GM21423 (cell line): ENCODE results near the gene CDHR4.
"Not testable (repeated sequence)": the region's sequence is repeated elsewhere in the genome, so short reads cannot be mapped to it uniquely, and the experiment has no call there.

Experiments used
- ATAC-seq: cut with Tn5 transposase; IDR thresholded peaks from one replicate; pipeline ENCODE4 v1.9.1; 2021; ENCODE audit warnings: mild to moderate bottlenecking, moderate library complexity; ENCODE audit not compliant: unreplicated experiment

The CDHR4 gene

DNA sequence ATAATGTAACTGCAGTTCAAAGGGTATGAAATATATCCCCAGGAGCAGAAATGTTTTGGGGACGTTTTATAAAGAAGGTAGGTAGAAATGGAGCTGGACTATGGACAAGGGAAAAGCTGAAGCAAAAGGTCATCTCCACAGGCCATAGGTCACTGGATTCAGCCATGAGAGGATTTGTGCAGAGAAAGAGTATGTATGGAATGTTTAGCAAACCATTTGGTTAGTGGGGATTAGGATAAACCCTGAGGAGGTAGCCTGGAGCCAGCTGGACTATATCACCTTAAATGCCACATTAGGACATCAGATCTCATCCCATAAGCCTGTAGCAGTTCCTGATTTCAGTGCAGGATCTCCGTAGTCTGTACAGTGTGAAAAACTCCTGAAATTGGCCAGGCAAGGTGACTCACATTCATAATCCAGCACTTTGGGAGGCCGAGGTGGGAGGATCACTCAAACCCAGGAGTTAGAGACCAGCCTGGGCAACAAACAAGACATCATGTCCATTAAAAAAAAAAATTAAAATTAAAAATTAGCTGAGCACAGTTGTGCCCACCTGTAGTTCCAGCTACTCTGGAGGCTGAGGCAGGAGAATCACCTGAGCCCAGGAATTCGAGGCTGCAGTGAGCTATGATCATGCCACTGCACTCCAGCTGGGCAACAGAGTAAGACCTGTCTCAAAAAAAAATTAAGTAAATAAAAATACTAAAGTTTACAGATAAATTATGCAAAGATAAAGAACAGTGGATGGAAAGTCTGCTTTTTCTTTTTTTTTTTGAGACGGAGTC is 18.1 kb downstream of the CDHR4 start:
- ATAC-seq, result no peak

GRCh38 chr3:49780975-49781365 is 18.7 kb downstream of the CDHR4 start:
- not testable (repeated sequence) for ATAC-seq

GRCh38 chr3:49780080-49780974 is 19.3 kb downstream of the CDHR4 start:
- no peak for ATAC-seq

DNA sequence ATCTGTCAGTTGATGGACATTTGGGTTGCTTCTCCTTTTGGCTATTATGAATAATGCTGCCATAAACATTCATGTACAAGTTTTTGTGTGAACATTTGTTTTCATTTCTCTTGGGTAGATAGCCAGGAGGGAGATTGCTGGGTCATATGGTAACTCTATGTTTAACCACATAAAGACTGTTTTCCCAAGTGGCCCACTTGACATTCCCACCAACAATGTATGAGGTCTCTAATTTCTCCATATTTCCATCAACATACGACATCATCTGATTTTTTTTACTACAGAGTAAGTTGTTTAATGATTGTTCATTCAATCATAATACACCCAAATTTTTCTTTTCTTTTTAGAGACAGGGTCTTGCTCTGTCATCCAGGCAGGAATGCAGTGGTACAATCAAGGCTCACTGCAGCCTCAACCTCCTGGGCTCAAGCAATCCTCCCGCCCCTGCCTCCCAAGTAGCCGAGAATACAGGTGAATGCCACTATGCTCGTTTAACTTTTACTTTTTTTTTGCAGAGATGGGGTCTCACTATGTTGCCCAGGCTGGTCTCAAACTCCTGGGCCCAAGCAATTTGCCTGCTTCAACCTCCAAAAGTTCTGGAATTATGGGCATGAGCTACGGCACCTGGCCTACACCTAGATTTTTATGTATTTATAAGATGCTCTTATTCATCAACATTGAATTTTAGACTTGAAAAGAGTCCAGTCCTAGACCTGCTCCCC is 20.2 kb downstream of the CDHR4 start:
- ATAC-seq, result no peak

DNA sequence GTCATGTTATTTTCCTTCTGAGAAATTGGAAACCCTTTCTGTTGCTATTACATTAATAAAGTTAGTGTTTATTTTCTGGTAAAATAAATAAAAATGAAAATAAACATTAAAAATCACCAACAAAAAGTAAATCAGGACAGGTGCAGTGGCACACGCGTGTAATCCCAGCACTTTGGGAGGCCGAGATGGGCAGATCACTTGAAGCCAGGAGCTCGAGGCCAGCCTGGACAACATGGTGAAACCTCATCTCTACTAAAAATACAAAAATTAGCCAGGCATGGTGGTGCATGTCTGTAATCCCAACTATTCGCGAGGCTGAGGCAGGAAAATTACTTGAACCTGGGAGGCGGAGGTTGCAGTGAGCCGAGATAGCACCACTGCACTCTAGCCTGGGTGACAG is 23.6 kb downstream of the CDHR4 start:
- ATAC-seq, result not testable (repeated sequence)

GRCh38 chr3:49775538-49775937 is 24.1 kb downstream of the CDHR4 start:
- ATAC-seq, result no peak

GRCh38 chr3:49772703-49773102 is 27.0 kb downstream of the CDHR4 start:
- ATAC-seq, result no peak

GRCh38 chr3:49771340-49771938 is 28.2 kb downstream of the CDHR4 start:
- ATAC-seq, result no peak

GRCh38 chr3:49769926-49770325 is 29.7 kb downstream of the CDHR4 start:
- no peak for ATAC-seq

DNA sequence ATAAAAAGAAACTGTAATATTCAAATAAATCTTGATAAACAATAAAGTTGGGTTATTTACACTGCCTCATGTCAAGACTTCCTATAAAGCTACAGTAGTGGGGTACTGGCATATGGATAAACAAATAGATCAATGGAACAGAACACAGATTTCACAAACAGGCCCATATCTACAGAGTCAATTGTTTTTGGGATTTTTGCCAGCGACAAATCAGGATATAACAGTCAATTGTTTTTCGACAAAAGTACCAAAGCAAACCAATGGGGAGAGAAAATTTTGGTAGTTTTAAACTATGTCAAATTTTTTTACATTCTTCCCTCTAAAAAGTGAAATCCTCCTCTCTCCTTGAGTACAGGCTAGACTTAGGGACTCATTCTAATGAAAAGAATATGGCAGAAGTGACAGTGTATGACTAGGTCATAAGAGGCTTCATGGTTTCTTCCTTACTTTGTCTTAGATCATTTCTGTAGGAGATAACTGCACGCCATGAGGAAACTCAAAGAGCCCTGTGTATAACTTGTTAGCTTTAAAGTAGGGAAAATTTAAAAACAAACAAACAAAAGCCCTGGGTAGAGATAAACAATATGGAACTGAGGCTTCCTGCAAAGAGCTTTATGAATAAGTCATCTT is 30.3 kb downstream of the CDHR4 start:
- no peak for ATAC-seq

- ATAC-seq, result no peak
Observed at GRCh38 chr3:49763981-49764380, 35.7 kb downstream of the CDHR4 start.

GRCh38 chr3:49761661-49762060 is 38.0 kb downstream of the CDHR4 start:
- ATAC-seq, result no peak

DNA sequence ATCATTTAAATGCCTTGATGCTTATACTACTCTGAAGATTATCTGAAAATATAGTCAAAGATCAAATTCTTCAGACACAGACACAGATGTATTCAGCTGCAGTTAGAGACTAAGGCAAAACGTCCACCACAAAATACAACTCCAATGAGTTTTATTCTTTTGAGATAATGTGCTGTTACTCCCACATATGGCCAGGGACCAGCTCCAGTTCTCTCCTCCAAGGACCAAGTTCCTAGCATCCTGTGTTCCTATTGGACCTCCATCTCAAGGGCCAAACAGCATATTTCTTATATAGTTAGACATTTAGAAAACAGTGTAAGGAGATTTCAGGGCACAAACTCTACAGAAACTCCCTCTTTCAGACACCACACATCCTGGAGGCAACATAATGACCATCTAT is 40.4 kb downstream of the CDHR4 start:
- no peak for ATAC-seq

DNA sequence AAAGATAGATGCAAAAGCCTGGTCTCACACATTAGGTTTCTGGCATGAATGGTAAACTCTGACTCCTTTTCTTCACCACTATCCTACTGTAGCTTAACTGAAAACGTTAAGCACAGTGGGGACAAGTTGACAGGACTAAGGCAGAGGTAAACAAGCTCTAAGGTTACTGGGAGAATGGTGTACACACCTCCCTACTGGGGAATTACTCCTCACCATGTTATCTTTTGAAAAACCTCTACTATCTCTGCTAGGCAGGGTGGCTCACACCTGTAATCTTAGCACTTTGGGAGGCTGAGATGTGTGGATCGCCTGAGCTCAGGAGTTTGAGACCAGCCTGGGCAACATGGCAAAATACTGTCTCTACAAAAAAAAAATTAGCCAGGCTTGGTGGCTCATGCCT is 42.5 kb downstream of the CDHR4 start:
- ATAC-seq, result no peak

- no peak for ATAC-seq
Observed at GRCh38 chr3:49756036-49756435, 43.6 kb downstream of the CDHR4 start.

- ATAC-seq, result no peak
Observed at GRCh38 chr3:49754536-49754935, 45.1 kb downstream of the CDHR4 start.

- ATAC-seq, result no peak
Observed at GRCh38 chr3:49751501-49751900, 48.2 kb downstream of the CDHR4 start.

GRCh38 chr3:49750056-49750455 is 49.6 kb downstream of the CDHR4 start:
- ATAC-seq, result no peak

DNA sequence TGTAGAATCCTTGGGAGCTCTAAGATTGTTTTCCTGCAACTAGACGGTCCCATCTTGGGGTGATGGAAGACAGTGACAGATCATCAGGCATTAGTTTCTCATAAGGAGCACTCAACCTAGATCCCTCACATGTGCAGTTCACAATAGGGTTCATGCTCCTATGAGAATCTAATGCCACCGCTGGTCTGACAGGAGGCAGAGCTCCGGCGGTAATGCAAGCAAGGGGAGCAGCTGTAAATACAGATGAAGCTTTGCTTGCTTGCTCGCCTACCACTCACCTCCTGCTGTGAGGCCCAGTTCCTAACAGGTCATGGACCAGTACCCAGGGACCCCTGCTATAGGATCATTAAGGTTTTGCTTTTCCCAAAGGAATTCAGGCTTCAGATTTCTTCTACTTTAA is 50.8 kb downstream of the CDHR4 start:
- ATAC-seq, result not testable (repeated sequence)

DNA sequence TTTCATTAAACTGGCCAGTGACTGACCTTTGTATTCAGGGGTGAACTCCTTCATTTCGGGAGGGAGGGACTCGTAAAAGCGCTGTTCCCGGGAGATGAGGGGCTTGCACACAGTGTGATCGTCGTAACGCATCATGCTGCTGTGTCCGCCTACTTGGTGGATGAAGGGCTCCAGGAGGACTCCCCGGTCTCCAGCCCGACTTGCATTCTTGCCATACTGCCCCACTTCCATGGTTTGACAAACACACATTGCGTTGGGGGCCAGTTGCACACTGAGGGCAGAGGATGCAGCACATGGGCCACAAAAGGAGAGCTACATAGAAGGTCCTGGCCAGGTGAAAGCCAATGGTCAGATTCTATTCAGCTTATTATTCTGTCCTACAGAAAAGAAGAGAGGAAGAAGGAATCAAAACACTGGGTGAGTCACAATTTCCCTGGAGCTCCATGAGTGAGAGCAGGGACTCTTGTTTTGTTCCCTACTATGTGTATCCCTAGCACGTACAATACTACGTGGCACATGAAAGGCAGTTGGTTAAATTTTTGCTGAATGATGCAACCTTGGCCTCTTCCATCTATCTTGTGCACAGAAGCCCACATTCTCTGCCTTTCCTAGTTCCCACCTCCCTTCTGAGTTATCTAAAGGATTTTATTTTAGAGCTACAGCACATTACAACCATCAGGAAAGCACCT is 51.7 kb downstream of the CDHR4 start:
- no peak for ATAC-seq
